Measurements from ENCODE around the gene RTL10.

DNA sequence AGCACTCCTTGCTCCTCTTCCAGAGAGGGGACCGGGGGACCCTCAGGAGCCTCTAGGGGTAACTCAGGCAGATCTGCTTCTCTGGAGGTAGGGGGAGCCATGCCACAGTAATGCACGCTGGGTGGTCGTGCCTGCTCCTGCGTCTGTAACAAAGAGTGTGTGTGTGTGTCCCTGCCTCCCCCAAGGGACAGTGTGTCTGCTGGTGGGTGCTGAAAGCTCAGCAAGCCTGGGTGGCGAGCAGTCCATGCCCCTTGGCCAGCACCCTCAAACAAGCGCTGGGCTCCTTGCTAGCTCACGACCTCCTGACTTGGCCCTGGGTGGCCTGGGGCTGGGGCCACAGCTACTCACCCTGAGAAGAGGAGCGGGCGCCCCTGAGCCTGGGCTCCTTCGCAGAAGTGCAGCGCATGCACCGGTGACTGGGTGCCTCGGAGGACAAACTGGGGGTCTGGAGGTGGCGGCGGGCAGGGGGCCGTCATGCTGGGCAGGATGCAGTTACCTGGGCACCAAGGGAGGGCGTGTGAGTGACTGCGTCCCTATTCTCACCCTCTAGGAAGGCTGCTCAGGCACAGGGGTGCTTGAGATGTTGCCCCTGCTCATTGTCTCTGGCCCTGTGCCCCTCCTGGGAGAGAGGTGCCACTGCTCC, 33.7 kb downstream of the RTL10 start:
- TF ChIP-seq, protein P1, sequence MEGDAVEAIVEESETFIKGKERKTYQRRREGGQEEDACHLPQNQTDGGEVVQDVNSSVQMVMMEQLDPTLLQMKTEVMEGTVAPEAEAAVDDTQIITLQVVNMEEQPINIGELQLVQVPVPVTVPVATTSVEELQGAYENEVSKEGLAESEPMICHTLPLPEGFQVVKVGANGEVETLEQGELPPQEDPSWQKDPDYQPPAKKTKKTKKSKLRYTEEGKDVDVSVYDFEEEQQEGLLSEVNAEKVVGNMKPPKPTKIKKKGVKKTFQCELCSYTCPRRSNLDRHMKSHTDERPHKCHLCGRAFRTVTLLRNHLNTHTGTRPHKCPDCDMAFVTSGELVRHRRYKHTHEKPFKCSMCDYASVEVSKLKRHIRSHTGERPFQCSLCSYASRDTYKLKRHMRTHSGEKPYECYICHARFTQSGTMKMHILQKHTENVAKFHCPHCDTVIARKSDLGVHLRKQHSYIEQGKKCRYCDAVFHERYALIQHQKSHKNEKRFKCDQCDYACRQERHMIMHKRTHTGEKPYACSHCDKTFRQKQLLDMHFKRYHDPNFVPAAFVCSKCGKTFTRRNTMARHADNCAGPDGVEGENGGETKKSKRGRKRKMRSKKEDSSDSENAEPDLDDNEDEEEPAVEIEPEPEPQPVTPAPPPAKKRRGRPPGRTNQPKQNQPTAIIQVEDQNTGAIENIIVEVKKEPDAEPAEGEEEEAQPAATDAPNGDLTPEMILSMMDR (conservative IDR thresholded peaks at IDR 0.05; ENCODE audit: low read depth, low read length), result 0 out of 2 replicates have a peak, but pooled peaks have one; percentile 23
- no peak for TF ChIP-seq EZH2 (IDR thresholded peaks at IDR 0.05; ENCODE audit: borderline replicate concordance, low read depth, low read length, poor library complexity, severe bottlenecking)
